ENCODE data around the gene PLXNA1.

- TF ChIP-seq EZH2phosphoT487 (IDR thresholded peaks at IDR 0.05; ENCODE audit: unreplicated experiment) (no peak), EZH2 (IDR thresholded peaks at IDR 0.05; ENCODE audit: low read depth, unreplicated experiment) (no peak), CTCF (conservative IDR thresholded peaks at IDR 0.05; ENCODE audit: low read depth in 2 of 2) (no peak), POLR2AphosphoS5 (IDR thresholded peaks at IDR 0.05; ENCODE audit: low read depth) (no peak; the same call in 1 of the 2 replicates), CREB1 (CRISPR knock-in tag; IDR thresholded peaks at IDR 0.05; ENCODE audit: low read depth) (no peak), REST (IDR thresholded peaks at IDR 0.05; ENCODE audit: unreplicated experiment) (no peak), JUNB (IDR thresholded peaks at IDR 0.05; ENCODE audit: unreplicated experiment) (no peak), NANOG (IDR thresholded peaks at IDR 0.05; ENCODE audit: borderline replicate concordance) (no peak), ETS1 (IDR thresholded peaks at IDR 0.05) (no peak), ZNF331 (CRISPR knock-in tag; IDR thresholded peaks at IDR 0.05; ENCODE audit: low read depth) (no peak)
Observed at GRCh38 chr3:127001486-127002194, 18.7 kb downstream of the PLXNA1 start.

All from GM23338 (cell line).